NCI-H1092 treated with DMSO at 0.1 percent for 48 hours (cell line): ENCODE measurements around the gene CTIF.
"Not testable (repeated sequence)": the region's sequence is repeated elsewhere in the genome, so short reads cannot be mapped to it uniquely, and the experiment has no call there.

Experiments
- DNase-seq: peaks from one replicate; lab custom pipeline; 2025; lab: John Stamatoyannopoulos, UW

Gene CTIF

GRCh38 chr18:48868468-48869466 lies 329.9 kb downstream of the CTIF start:
- DNase-seq = peak; percentile 25

GRCh38 chr18:48869591-48869990 lies 330.8 kb downstream of the CTIF start:
- DNase-seq = no peak

DNA sequence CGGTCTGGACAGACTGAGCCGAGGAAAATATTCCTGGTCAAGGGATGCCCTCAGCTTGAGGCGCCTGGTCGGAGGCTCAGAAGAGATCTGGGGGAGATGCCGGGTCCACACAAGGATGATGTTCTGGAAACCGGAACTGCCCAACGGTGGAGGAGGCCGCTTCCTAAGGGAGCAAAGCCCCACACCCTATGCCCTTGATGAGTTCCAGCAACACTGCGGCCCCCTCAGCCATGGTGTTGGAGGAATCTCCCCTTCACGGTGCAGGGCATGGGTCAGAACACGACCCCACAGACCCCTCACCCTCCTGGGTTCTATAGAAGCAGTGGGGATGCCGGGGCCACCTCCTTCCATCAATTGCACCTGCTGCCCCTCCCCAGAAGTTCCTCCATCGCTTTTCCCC lies 332.1 kb downstream of the CTIF start:
- DNase-seq = not testable (repeated sequence)

DNA sequence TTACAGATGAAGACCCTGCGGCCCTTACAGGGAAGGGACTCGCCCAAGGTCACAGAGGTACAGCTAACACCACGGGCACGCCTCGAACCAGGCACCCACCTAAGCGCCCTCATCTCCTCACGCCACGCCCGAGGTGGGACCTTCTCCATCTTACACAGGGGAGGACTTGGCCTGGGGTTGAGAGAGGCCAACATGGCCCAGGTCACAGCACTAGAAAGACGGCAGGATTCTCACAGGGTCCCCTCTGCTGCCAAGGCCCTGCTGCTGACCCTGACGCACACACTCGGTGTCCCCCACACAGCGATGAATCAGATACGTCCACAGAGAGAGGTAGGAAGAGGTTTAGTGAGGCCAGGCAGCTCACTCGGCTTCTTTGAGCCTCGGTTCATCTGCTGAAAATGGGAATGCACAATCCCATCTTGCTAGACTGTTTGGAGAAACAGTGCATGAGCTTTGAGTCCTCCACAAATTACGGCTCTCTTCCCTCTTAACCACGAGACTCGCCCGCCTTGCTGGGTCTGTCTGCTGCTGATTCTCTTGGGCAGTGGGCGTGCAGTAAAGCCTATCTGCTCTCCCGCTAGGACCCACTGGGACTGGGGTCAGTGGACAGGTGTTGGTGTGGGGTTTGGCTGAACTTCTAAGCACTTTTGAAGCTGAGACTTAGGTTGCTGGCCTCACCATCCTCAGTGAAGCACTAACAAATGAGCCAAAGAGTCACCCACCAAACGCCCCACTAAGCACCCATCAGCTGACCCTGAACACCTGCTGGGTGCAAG lies 332.7 kb downstream of the CTIF start:
- no peak for DNase-seq

DNA sequence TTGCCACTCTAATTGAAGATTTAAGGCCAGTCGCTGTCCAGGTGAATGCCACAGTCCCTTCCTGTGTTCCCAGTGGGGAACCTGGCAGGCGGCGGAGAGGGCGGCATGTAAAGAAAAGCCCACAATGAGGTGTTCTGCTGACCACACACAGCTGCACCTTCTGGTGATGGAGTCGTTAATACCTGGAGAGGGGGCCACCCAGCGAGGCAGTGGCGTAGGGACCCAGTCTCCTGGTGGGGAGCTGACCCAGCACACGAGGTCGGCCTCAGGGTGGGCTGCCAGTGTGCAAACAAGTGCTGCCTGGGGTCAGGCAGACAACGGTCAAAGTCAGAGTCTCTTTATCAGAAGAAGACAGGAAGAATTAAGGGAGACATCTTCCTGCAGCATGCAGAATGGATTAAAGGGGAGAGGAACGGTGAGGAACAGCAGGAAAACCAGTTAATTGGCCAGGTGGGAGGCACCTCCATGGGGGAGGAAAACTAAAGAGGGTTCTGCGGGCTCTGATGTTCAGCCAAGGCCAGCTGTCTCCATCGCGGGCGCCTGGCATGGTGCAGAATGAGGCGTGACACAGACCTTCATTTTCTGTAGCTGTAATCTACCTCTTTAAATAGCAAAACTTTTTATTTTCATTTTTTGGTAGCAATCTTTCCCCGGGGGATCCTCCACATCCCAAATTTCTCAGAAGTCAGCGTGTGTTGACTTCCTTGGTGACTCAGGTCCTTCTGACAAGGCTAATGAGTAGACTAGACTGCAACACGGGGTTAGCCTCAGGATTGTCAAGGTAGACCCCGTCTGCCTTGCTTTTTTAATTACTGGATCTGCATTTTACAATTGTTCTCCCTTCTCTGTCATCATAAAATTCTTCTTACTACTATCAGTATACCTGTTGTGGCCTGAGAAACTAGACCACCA lies 333.7 kb downstream of the CTIF start:
- DNase-seq = peak; percentile 51

DNA sequence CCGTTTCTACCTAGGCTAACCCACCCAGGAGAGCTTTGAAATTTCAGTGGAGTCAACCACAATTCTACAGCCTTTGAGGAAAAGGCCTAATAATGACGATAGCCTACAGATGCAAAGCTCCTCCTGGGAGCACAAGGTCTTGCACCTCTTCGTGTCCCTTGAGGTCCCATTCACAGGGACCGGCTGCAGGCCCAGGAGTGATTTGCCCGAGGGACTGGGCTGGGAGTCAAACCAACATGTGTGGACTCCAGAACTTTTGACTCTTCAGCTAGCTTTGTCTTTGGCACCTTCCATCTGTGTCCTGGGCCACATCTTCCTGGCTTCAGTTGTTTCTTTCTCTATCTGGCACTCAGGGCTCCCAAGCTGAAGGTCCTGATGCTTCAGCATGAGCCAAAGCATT lies 335.4 kb downstream of the CTIF start:
- DNase-seq = no peak

- DNase-seq = no peak
Measured at GRCh38 chr18:48874701-48875162, 335.9 kb downstream of the CTIF start.

DNA sequence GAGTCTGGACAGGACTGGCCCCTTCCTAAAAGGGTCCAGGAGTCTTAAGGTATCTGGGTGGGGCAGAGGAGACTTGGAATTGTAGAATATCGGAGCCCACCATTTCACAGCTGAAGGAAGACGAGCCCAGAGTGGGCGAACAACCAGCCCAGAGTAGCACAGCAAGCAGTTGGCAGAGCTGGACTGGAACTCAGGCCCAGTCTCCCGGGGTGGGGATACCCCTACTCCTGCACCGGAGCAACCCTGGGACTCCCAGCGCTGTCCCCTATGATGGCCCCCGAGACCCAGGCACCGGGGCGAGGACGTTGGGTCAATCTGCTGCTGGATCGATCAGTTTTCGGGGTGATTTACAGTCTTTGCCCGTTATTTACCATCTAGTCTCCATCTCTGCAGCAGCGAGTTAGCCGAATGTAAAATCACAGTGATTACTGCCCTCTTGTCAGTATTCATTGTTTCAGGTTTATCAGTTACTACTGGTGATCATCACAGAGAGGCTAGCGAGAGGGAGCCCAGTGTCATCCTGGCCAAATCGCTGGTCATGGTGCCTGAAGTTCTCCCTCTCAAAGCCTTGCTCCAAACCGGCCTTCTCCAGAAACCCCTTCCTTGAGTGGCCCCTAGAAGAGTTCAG lies 336.6 kb downstream of the CTIF start:
- DNase-seq = no peak

DNA sequence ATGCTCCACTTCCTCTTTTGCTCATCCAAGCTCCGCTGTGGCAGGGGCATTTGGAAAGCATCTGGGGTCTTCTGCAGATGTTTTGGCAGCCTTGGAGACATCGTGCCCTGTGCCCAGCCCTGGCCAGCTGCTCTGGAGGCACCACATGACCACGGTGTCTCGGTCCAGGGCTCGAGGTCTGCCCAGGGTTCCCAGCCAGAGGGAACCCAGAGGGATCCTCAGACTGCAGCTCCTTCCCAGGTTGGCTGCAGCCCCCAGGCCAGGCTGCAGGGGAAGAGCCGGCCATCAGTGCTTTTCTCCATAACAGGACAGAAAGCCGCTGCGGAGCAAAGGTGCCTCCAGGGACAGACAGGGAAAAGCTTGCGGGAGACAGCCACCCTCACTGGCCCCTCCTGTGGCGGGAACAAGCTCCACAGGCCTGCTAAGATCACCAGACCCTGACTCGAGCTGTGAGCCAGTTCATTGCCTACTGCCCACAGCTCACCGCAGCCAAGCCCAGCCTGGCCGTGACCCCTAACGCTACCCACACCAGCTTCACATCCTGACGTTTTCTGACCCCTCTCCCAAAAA lies 337.2 kb downstream of the CTIF start:
- no peak for DNase-seq

DNA sequence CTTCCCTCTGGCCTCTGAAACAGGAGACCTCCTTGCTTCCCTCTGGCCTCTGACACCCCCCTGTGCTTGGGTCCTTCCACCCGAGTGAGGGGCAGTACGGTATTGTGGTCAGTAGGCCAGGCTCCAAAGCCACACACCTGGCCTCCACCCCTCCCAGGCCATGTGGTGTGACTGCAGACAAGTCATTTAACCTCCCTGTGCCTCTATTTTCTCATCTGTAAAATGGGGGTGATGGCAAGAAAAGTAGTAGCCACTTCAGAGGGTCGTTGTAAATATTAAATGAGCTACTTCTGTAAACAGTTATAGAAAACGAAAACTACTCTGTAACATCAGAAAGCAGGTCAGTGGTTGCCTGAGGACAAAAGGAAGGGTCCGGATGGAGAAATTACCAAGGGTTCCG lies 337.8 kb downstream of the CTIF start:
- DNase-seq = no peak

DNA sequence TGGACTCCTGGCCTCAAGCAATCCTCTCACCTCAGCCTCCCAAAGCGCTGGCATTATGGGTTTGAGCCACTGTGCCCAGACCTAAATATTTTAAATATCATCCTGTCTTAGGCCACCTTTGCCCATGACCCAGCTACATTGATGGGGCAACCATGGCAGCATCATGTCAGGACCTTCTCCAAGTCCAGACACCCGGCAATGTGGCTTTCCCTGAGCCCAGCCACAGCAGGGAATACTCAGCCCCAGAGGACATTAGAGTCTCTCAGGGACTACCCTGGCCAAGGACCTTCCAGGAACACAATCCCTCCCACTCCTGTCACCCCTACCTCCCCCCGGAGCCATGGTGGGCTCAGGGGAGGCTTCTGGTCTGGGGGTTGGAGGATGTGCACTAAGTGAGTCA lies 339.1 kb downstream of the CTIF start:
- no peak for DNase-seq

GRCh38 chr18:48878471-48878870 lies 339.6 kb downstream of the CTIF start:
- DNase-seq = no peak

DNA sequence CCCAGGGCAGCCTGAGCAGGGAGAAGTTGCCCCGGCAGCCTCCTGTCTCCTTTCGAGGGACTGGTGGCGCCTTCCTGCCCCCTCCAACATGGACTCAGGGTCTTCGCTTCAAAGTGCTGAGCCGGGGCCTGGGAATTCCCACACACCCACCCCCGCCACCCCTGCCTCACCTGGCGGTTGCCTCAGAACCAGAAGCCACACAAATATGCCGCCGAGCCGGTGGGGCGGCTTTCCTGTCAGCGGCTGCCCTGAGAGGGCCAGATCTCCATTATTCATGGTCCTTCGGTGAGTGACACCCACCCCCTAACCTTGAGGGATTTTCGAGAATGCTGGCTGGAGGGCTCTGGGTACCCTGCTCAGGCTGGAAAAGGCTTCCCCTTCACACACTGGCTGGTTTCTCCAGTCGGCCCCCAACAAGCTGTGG lies 340.2 kb downstream of the CTIF start:
- no peak for DNase-seq

- DNase-seq = no peak
Measured at GRCh38 chr18:48880931-48881330, 342.1 kb downstream of the CTIF start.

GRCh38 chr18:48882379-48882778 lies 343.5 kb downstream of the CTIF start:
- no peak for DNase-seq

DNA sequence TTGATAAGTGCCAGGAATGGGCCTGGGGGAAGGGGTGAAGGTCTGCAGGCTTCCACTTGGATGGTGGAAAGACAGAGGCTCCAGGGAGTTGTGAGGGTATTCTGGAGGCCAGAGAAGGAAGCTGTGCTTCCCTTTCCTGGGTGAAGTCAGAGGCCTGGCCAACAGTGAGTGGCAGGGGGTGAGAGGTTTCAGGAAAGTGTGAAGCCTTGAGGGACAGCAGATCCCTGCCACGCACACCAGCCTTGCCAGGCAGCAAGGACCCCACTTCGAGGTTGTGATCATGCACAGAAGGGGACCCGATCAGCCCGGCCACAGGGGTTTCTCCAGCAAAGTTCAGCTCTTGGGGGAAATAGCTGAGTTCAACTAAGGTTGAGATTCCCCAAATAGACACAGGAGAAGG lies 345.5 kb downstream of the CTIF start:
- no peak for DNase-seq

DNA sequence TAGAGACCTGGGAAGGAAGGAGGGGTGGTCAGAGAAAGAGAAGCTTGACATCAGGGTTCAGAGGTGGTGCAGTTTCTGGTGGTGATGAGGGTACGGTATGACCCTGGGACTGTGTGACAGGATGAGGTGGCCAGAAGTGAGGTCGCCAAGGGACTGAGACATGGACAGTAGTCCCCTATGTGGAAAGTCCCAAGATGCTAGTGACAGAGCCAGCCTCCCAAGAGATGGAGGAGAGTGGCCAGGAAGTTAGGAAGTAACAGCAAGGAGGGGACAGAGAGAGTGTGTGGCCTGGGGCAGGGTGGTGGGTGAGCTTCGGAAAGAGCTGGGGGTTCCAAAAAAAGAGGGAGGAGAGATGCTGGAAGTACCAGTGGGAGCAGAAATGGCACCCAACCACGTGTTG lies 345.9 kb downstream of the CTIF start:
- DNase-seq = no peak

DNA sequence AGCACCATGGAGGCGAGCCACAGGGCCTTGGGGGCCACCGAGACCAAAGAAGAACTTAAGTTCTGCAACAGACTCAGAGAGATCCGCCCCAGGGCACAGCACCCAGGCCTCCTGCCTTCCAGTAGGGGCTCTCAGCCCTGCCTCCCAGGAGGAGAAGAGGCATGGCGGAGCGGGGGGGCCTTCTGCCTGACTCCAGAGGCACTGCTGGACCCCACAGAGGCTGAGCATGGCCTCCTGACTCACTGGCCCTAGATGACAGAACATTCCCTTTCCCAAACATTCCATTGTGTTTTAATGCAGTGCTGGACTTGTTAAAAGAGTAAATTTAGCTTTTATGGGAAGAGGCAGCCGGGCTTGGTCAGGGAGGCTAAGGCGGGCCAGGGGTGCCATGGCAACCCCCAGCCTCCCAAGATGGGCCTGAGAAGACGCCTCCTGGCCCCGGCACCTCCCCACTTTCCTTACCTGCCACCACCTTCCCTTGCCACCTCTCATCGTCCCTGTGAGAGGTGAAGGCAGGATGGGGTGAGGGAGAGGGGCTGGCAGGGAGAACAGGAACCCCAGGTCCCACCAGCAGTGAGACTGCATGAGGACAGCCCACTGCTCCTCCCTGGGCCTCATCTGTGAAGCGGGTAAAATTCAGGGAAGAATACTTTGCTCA lies 346.6 kb downstream of the CTIF start:
- DNase-seq = no peak

DNA sequence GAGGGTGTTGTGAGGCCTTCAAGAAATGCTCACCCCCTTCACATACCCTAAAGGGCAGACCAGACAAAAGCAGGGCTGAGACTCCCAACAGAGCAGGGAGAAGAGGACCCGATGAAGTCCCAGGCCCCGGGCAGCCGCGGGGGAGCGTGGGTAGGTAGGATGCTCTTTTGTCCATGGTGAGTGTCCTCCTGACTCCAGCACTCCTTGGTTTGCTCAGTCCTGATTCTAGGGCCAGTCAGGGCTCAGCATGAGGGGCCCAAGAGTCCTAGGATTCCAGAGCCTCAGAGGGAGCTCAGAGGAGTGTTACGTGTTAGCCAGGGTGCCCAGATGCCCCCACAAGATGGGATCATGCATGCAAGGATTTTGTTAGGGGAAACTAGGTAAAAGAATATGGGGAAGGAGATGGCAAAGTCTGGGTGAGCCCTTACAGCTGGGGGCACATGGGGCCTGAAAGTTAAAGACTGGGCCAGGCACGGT lies 347.1 kb downstream of the CTIF start:
- no peak for DNase-seq
